Heart left ventricle (tissue), 16 donors: Measurements from ENCODE around the gene TNS3. TPM values are rescaled to one million over a fixed set of nuclear protein-coding genes. Genes with fewer than 3 reads are reported as not detected.

Source experiments
- ATAC-seq, 4 donors: fragments of 200-7000 bp; cut with Tn5 transposase; one replicate each; pipeline ENCODE4 v1.9.1; 2020 to 2022; ENCODE audit warnings: moderate library complexity in 4 of 4, mild to moderate bottlenecking in 3 of 4, moderate number of reproducible peaks in 1 of 4
- DNase-seq, 5 donors: peaks; one replicate each; pipeline ENCODE4 v3.0.0-alpha.2; 2020
- H3K27ac ChIP-seq, 12 donors: fragments of 200-600 bp; sonication (generic) in 4 of 12; one replicate each; pipeline versions ENCODE4 v1.5.0 to v1.8.0; 2016 to 2022; ENCODE audit warnings: mild to moderate bottlenecking in 2 of 12
- H3K27me3 ChIP-seq, 9 donors: fragments of 200-600 bp; sonication (generic) in 2 of 9; one replicate each; pipeline versions ENCODE4 v1.5.1 to v1.8.0; 2016 to 2022; ENCODE audit warnings: mild to moderate bottlenecking in 3 of 9
- H3K36me3 ChIP-seq, 9 donors: fragments of 200-600 bp; sonication (generic) in 2 of 9; one replicate each; pipeline versions ENCODE4 v1.5.0 to v1.8.0; 2018 to 2022; ENCODE audit warnings: mild to moderate bottlenecking in 2 of 9
- H3K4me1 ChIP-seq, 12 donors: fragments of 200-600 bp; sonication (generic) in 4 of 12; one replicate each; pipeline versions ENCODE4 v1.5.0 to v1.8.0; 2016 to 2022; ENCODE audit warnings: mild to moderate bottlenecking in 3 of 12
- H3K4me3 ChIP-seq, 12 donors: fragments of 200-600 bp; sonication (generic) in 4 of 12; one replicate each; pipeline versions ENCODE4 v1.5.0 to v1.8.0; 2017 to 2022; ENCODE audit warnings: mild to moderate bottlenecking in 9 of 12, moderate library complexity in 4 of 12
- H3K9me3 ChIP-seq, 12 donors: fragments of 200-600 bp; sonication (generic) in 4 of 12; one replicate each; pipeline versions ENCODE4 v1.5.0 to v1.8.0; 2016 to 2022; ENCODE audit warnings: mild to moderate bottlenecking in 1 of 12
- CTCF ChIP-seq, 12 donors: fragments of 200-600 bp; sonication (generic) in 4 of 12; IDR thresholded peaks; one replicate each; pipeline versions ENCODE4 v1.5.0 to v1.8.0; 2018 to 2022; ENCODE audit warnings: antibody characterized with exemption in 12 of 12, mild to moderate bottlenecking in 5 of 12
- POLR2A ChIP-seq, 2 donors: fragments of 450-650 bp; IDR thresholded peaks; one replicate each; pipeline ENCODE4 v1.6.1; 2017; ENCODE audit warnings: antibody characterized with exemption in 2 of 2, mild to moderate bottlenecking in 2 of 2, moderate library complexity in 2 of 2
- WGBS, 4 donors: extraction: QIAGEN DNeasy Blood & Tissue Kit in 2 of 4; methylation state at CpG; one replicate each; pipeline versions ENCODE4 v1.1.5 to v1.1.7; 2013 to 2018; 5-methylcytosine and 5-hydroxymethylcytosine counted together
- intact Hi-C, 10 donors: fragments of 100-400 bp; cut with DNase I; formaldehyde crosslinking; loops; one replicate each; pipeline versions ENCODE4 v1.11.1 to v1.14.2; 2022
- polyA plus RNA-seq, 2 donors: library from polyadenylated mRNA; stranded (reverse); fragments of 200-250 nt; gene quantifications; one replicate each; pipeline ENCODE4 v1.2.3, GENCODE V29; 2013
- total RNA-seq, 9 donors: library from RNA; depleted of rRNA in 2 of 9; stranded (reverse); fragments of >200 nt in 2 of 9; fragmentation: NEBNext Ultra II Directional in 3 of 9; extraction: Animal tissue kit (Norgen Biotek cat#: 25700) in 3 of 9; gene quantifications; one replicate each; pipeline versions ENCODE4 v1.1.0 to v1.2.4, GENCODE V29; 2016 to 2023
- donor health status: ischemic (EF 13 %, LVEDD 7.1; RV severe dilation, severe dysfunction).
- donor health status: healthy with polysubstance abuse.
- donor health status: DM: no; HTN: yes; CAD: no.
- donor health status: DM: no; HTN: no; CAD: no.
- donor health status: ischemic (EF 25% LVEDD 6.9; RV normal size, moderate dysfunction).
- donor health status: ischemic (EF 25% LVEDD 5.7; RV mildly dilated, moderate dysfunction).
- donor health status: healthy.
- donor health status: DM: yes; HTN: yes; CAD: no.
- donor health status: ischemic (EF 35%, LVEDD 5.7; RV mildly dilated, moderate dysfunction).
- donor health status: nonischemic (EF 11% LVEDD 7.7; RV severe dilation, severe dysfunction).
- donor health status: DM: yes; HTN: yes; CAD: no.
- donor health status: PGD.
- donor health status: ischemic (EF 29% LVEDD 5.4; RV normal size, mild dysfunction).
- donor health status: nonischemic (EF 23%, LVEDD 6.1; RV moderate dilation, normal function).

The TNS3 gene
- total and polyA plus RNA-seq, 11 donors = 10.1 to 116 (median 32.7) TPM

GRCh38 chr7:47485640-47486435 lies 96.1 kb downstream of the TNS3 start:
- intact Hi-C loops = loop anchor here in 1 of 10 donors (10.0 kb wide), 1 partner anchor 89 kb away; no protein-coding TSS in a partner anchor
- no peak for TF ChIP-seq CTCF (IDR thresholded peaks at IDR 0.05)
- TF ChIP-seq POLR2A (IDR thresholded peaks at IDR 0.05) = no peak
- peak; percentile 41 to 83 (median 56) for ATAC-seq

GRCh38 chr7:47484923-47485639 lies 96.8 kb downstream of the TNS3 start:
- DNase-seq = peak in 1 of 5 donors; percentile 68
- ATAC-seq = peak; percentile 45 to 62 (median 54)
- Histone ChIP-seq H3K9me3 (no peaks in the 10 kb centered on the region), H3K4me3 (no peak overlapping the region), H3K27ac (peak overlapping the region; percentile 52 to 93 (median 75)), H3K4me1 (peaks cover 7 to 76% (median 61%) of the 10 kb centered on the region in 12 donors), H3K36me3 (no peaks in the 10 kb centered on the region), H3K27me3 (no peaks in the 10 kb centered on the region)
- intact Hi-C loops = loop anchor here in 1 of 10 donors (10.0 kb wide), 1 partner anchor 90 kb away; no protein-coding TSS in a partner anchor
- 61 to 73% (median 70%) methylated on average over 16 to 17 of the region's 17 CpGs for WGBS, 4 donors
- TF ChIP-seq POLR2A (IDR thresholded peaks at IDR 0.05) (no peak), CTCF (IDR thresholded peaks at IDR 0.05) (no peak)

More at GRCh38 chr7:47485640-47486435, 96.1 kb downstream of the TNS3 start:
- peak overlapping the region; percentile 52 to 93 (median 75) for H3K27ac ChIP-seq
- peak in 2 of 5 donors; percentile 68 to 86 for DNase-seq
- WGBS, 4 donors = 65 to 88% (median 72%) methylated on average over 9 of the region's 9 CpGs
- no peaks in the 10 kb centered on the region for H3K36me3 ChIP-seq
- peaks cover 7 to 70% (median 56%) of the 10 kb centered on the region in 12 donors for H3K4me1 ChIP-seq
- H3K9me3 ChIP-seq = no peaks in the 10 kb centered on the region
- H3K4me3 ChIP-seq = no peak overlapping the region
- no peaks in the 10 kb centered on the region for H3K27me3 ChIP-seq

GRCh38 chr7:47484457-47484856 lies 97.5 kb downstream of the TNS3 start:
- ATAC-seq (no peak), DNase-seq (no peak)
- Histone ChIP-seq H3K9me3 (no peaks in the 10 kb centered on the region), H3K27ac (peak overlapping the region in 10 of 12 donors; percentile 52 to 93 (median 80)), H3K4me3 (no peak overlapping the region), H3K36me3 (no peaks in the 10 kb centered on the region), H3K4me1 (peaks cover 7 to 78% (median 59%) of the 10 kb centered on the region in 12 donors), H3K27me3 (no peaks in the 10 kb centered on the region)
- intact Hi-C loops = loop anchor here in 1 of 10 donors (10.0 kb wide), 1 partner anchor 90 kb away; no protein-coding TSS in a partner anchor
- TF ChIP-seq POLR2A (IDR thresholded peaks at IDR 0.05) (no peak), CTCF (IDR thresholded peaks at IDR 0.05) (no peak)
- WGBS, 4 donors = 69 to 84% (median 81%) methylated on average over 5 to 7 of the region's 7 CpGs
